ENCODE data around the gene SERPINA4. TPM values are rescaled to one million over a fixed set of nuclear protein-coding genes. Genes with fewer than 3 reads are reported as not detected.
"Not testable (repeated sequence)": the region's sequence is repeated elsewhere in the genome, so short reads cannot be mapped to it uniquely, and the experiment has no call there.

Gene SERPINA4
- total RNA-seq, 1 experiment from 2014 or later, result not detected

GRCh38 chr14:94564381-94564780 lies 3.1 kb downstream of the SERPINA4 start:
- no peak for DNase-seq (ENCODE audit: low spot score)

DNA sequence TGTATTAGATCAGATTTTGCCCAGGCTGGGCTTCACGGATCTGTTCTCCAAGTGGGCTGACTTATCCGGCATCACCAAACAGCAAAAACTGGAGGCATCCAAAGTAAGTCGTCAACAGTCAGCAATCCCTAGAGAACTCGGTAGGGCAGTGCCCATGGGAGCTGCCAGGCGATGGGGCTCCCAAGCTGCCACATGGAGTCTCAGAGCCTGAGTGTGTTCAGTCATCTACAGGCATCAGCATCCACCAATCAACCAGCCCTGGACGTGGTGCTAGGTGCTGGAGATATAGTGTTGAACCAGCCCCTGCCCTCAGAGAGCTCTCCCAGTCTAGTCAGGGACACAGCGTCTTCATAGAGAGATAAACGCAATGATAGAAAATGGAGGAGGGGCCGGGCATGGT lies 6.9 kb downstream of the SERPINA4 start:
- no peak for DNase-seq (ENCODE audit: low spot score)

- no peak for DNase-seq (ENCODE audit: low spot score)
These were observed 8.2 kb downstream of the SERPINA4 start for GRCh38 chr14:94569381-94570001.

DNA sequence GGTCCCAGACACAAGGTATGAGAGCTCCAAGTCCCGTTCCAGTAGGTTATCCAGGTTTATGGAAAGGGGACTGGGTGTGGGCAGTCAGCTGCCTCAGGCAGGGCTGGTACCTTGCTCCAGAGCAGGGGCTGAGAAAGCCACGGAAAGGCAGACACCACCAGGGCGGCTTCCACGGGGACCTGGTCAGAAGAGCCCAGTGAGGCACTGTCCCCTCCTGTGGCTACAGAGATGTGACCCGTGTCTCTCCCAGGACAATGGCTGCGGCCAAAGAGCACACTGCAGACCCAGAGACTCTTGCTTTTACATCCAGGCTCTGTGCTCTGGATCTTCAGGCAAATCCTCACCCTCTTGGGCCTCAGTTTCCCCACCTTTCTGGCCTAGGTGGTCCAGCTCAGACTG lies 8.8 kb downstream of the SERPINA4 start:
- no peak for DNase-seq (ENCODE audit: low spot score)

DNA sequence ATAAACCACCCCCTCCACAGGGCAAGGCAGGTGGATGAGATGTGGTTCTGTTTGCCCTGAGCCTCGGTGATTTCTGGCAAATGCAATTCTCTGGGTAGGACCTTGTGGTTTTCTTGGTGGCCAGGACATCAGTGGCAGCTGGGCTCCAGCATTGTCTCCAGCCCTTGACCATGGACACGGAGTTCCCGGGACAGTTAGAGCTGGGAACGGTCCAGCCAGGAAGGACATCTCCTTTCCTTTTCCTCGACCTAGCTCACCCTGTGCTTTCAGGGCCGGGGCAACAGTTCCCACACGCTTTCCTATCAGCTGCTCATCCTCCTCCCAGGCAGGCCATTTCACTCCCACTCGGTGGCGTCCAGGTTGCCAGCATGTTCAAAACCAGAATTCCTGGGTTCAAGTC lies 9.2 kb downstream of the SERPINA4 start:
- no peak for DNase-seq (ENCODE audit: low spot score)

- no peak for DNase-seq (ENCODE audit: low spot score)
These were observed 10.2 kb downstream of the SERPINA4 start for GRCh38 chr14:94571395-94571794.

DNA sequence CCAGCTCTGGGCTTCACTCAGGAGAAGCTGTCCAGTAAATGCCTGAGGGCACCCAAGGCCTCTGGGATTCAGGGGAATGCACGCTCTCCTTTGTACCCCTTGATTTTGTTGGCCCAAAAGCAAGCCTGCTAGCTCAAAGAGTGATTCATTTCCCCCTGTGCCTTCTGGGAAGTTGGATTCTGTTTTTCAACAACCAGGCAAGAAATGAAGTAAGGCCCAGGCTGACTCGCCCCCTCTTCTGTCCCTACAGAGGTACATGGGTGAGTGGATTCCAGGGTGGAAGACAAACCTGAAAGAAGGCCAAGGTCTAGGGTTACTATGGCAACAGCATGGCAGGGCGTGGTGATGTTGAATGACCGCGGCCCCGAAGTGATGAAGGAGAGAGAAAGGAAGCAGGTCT lies 10.7 kb downstream of the SERPINA4 start:
- DNase-seq (ENCODE audit: low spot score), result no peak

DNA sequence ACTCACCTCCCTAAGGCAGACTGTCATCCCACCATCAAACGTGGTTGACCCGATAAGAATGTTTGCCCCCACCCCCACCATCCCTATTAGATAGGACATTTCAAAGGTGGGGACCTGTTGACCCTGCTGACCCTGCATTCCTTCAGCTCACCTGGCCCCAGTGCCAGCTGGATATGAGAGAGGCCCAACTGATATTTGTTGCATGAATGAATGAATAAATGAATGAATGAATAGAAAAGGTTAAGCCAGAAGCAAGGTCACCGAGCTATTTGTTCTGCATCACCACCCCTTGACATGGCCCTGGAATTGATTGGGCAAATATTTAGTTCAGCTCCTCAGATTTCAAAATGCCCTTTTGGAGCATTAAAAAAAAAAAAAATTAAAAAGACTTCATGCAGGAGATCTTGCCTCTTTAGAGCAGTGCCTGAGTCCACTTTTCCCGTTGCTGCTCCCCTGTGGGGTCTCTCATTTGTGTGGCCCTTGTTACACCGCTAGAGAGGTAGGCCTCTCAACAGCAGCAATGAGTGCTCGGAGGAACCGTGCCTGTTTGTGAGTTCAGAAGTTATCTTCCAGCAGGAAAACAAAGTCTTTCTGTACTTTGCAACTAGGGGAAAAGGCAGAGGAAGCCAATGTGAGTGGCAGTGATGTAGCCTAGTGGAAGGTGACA lies 11.5 kb downstream of the SERPINA4 start:
- no peak for DNase-seq (ENCODE audit: low spot score)

- no peak for DNase-seq (ENCODE audit: low spot score)
These were observed 12.4 kb downstream of the SERPINA4 start for GRCh38 chr14:94573475-94574277.

GRCh38 chr14:94574336-94574735 lies 13.1 kb downstream of the SERPINA4 start:
- no peak for DNase-seq (ENCODE audit: low spot score)

DNA sequence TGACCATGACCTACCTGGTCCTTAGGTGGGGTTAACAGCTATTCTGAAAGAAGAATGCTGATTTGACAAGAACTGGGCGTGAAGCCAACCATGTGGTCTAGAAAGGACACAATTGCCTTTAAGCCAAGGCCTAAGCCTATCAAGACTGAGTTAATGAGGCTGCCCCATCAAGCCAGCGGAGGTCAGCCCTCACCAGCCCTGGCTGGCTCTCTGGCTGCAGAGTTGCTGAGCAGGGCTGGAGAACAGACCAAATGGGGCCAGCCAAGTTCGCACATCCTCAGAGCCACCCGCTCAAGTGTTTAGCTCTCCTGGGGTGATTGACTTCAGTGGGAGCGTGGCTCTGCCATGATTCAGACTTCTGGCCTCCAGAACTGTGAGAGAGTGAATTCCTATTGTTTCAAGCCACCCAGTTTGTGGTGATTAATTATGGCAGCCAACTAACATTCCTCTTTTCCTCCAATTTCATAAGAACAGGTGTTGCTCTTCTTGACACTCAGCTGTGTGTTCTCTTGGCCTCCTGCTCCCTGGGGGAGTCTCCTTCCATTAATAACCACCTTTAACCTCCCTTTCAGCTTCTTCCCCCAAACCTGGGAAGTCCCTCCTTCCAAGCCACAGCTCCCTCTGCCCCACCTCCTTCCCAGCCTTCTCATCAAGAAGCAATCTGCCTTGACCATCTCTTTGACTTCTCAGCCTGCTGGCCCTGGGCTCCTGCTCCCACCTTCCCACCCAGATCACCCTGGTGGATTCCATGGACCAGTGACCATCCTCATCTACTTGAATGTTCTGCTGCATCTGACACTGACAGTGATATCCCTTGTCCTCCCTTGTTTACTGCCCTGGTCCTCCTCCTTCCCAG lies 14.7 kb downstream of the SERPINA4 start:
- no peak for DNase-seq (ENCODE audit: low spot score)

DNA sequence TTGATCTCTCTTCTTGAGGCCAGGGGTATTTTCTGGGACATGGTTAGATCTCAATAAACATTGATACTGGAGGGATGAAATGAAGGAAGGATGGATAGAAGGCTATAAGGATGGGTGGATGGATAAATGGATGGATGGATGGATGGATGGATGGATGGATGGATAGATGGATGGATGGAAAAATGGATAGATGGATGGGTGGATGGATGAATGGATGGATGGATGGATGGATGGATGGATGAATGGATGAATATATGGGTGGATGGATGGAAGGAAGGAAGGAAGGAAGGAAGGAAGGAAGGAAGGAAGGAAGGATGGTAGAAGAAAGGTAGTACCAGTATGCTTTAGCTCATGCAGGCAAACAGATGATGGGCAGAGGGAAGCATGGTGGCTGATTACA lies 16.2 kb downstream of the SERPINA4 start:
- not testable (repeated sequence) for DNase-seq (ENCODE audit: low spot score)

- no peak for DNase-seq (ENCODE audit: low spot score)
These were observed 17.5 kb downstream of the SERPINA4 start for GRCh38 chr14:94578712-94579111.

DNA sequence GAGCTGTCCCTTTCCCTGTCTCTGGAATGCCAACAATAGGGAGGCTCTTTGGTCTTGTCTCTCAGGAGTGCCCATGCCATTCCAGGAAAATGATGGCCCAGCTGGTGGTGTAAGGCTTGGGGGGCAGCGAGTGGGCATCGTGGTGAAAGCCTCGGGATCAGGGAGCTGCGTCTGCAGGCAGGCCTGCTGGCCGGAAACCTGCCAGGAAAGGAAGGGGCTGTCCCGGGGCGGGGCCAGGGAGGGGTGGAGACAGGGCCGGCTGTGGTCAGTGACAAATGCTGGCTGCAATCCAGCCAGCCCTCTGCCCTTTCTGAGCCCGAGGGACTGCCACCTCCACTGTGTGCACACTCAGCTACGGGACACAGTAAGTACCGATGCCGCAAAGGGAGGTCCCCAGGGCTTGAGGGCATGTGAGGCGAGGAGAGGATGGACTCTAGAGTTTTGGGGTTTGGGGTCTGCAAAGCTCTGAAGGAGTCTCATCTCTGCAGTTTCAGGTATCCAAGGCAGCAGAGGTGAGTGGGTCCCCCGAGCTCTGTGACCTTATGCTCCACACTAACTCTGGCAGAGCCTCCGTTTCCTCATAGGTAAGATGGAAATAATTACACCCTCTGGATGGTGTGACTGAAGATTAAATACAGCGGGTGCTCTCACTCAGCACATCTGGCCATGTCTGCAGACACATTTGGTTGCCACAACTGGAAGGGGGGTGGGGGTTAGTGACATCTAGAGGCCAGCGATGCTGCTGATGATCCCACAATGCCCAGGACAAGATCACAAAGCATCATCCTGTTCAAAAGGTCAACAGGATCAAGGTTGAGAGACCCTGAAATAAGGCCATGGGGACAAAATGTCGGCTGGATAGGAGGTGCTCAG lies 20.1 kb downstream of the SERPINA4 start, which contains the start of gene SERPINA5:
Gene SERPINA5 (plus strand): TSS at position 300 of the 873 bp plus-strand sequence. CDS start 5,937 bp downstream, outside the sequence.
- DNase-seq (ENCODE audit: low spot score), result no peak

DNA sequence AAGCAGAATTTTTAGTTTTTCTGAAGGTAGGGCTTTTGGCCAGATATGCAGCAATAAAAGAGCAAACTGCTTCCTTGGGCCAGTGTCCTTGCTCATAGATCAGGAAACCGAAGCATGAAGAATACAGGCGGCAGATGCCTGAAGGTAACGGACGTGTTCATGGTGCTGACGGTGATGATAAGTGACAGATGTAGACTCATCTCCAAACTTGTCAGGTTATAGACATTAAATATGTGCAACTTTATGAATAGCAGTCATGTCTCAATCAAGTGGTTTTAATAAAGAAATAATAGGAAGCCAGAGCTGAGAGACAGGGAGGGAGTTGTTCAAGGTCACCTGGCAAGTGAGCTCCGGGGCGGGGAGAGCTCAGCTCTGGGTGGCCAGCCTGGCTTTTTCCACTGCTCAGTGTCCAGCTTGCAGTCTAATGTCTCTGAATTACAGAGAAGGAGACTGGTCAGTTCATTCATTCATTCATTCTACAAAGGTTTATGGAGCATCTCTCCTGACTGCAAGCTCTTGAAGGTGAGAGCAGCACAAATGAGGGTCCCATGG lies 21.0 kb downstream of the SERPINA4 start:
- DNase-seq (ENCODE audit: low spot score), result no peak

DNA sequence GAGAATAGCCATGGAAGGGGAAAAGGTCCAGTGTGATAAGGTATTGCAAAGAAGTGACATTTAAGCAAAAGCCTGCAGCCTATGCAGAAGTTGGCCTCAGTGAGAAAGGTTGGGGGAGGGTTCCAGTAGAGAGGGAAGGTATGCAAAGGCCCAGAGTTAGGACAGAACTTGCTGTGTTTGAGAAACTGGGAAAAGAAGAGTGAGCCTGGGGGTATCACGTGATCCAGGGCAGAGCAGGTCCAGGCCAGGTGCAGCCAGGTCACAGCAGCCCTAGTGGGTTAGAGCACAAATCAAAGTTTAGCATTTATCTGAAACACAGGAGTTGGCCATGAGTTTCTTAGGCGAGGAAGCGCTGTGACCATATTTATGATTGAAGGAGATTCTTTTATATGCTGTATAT lies 21.6 kb downstream of the SERPINA4 start:
- DNase-seq (ENCODE audit: low spot score), result no peak

DNA sequence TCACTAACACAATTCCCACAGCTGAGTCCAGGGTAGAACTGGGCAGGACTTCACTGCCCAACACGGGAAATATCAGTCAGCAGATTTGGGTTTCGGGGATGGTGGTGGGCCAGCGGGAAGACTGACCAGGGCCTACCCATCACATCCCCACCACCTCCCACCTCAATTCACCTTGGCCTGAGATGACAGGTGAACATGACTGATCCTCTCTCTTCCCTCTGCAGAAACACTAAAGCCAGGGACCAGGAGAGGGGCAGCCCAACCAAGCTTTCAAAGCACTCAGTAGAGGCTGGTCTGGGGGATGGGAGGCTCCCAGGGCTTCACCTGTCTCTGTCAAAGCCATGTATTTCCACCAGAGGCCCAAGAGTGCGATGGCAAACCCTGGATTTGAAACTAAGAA lies 22.3 kb downstream of the SERPINA4 start:
- DNase-seq (ENCODE audit: low spot score), result no peak

GRCh38 chr14:94584591-94585280 lies 23.5 kb downstream of the SERPINA4 start:
- DNase-seq (ENCODE audit: low spot score), result no peak

GRCh38 chr14:94586635-94587034 lies 25.4 kb downstream of the SERPINA4 start:
- DNase-seq (ENCODE audit: low spot score), result no peak

- no peak for DNase-seq (ENCODE audit: low spot score)
These were observed 27.1 kb downstream of the SERPINA4 start for GRCh38 chr14:94588311-94588710.
